ENCODE measurements around the gene NDUFB2.
A peak's percentile ranks its signal among the peaks of the same experiment; 100 is the strongest.
"Not testable (repeated sequence)": the region's sequence is repeated elsewhere in the genome, so short reads cannot be mapped to it uniquely, and the experiment has no call there.

NDUFB2 gene

GRCh38 chr7:140693849-140694248, 2.7 kb upstream of the NDUFB2 start:
- not testable (repeated sequence) for DNase-seq

GRCh38 chr7:140694592-140694991, 1.9 kb upstream of the NDUFB2 start:
- DNase-seq: no peak

- DNase-seq: no peak
Measured at GRCh38 chr7:140695381-140695780, 1.1 kb upstream of the NDUFB2 start.

- DNase-seq: peak; percentile 92 to 93
Measured at GRCh38 chr7:140696024-140696679, 356 bp upstream of the NDUFB2 start.

- no peak for DNase-seq
Measured at GRCh38 chr7:140697447-140698143, 1.1 kb downstream of the NDUFB2 start.

GRCh38 chr7:140698477-140698876, 2.0 kb downstream of the NDUFB2 start:
- no peak for DNase-seq

GRCh38 chr7:140702774-140703173, 6.3 kb downstream of the NDUFB2 start:
- no peak for DNase-seq

GRCh38 chr7:140704205-140704604, 7.7 kb downstream of the NDUFB2 start:
- DNase-seq: no peak

GRCh38 chr7:140707132-140707531, 10.6 kb downstream of the NDUFB2 start:
- DNase-seq: no peak

GRCh38 chr7:140708764-140709163, 12.3 kb downstream of the NDUFB2 start:
- DNase-seq: not testable (repeated sequence)

GRCh38 chr7:140712392-140712791, 15.9 kb downstream of the NDUFB2 start:
- DNase-seq: not testable (repeated sequence)

GRCh38 chr7:140714331-140715040, 18.0 kb downstream of the NDUFB2 start:
- no peak for DNase-seq

- no peak for DNase-seq
Measured at GRCh38 chr7:140719721-140720120, 23.2 kb downstream of the NDUFB2 start.

- no peak for DNase-seq
Measured at GRCh38 chr7:140722254-140722653, 25.7 kb downstream of the NDUFB2 start.

GRCh38 chr7:140723006-140723405, 26.5 kb downstream of the NDUFB2 start:
- DNase-seq: peak; percentile 6 to 8

- no peak for DNase-seq
Measured at GRCh38 chr7:140723574-140723973, 27.1 kb downstream of the NDUFB2 start.

GRCh38 chr7:140724706-140725105, 28.2 kb downstream of the NDUFB2 start:
- DNase-seq: no peak

- no peak for DNase-seq
Measured at GRCh38 chr7:140726281-140726680, 29.8 kb downstream of the NDUFB2 start.

GRCh38 chr7:140732416-140732815, 35.9 kb downstream of the NDUFB2 start:
- DNase-seq: no peak

GRCh38 chr7:140734096-140734495, 37.6 kb downstream of the NDUFB2 start:
- DNase-seq: no peak

GRCh38 chr7:140734729-140735128, 38.2 kb downstream of the NDUFB2 start:
- DNase-seq: no peak

GRCh38 chr7:140738280-140738679, 41.8 kb downstream of the NDUFB2 start:
- no peak for DNase-seq

- DNase-seq: not testable (repeated sequence)
Measured at GRCh38 chr7:140743255-140743654, 46.7 kb downstream of the NDUFB2 start.

GRCh38 chr7:140744005-140744404, 47.5 kb downstream of the NDUFB2 start:
- no peak for DNase-seq
